ENCODE results near the gene PRAMEF1. TPM values are rescaled to one million over a fixed set of nuclear protein-coding genes. Genes with fewer than 3 reads are reported as not detected.
"Not testable (repeated sequence)": the region's sequence is repeated elsewhere in the genome, so short reads cannot be mapped to it uniquely, and the experiment has no call there.

Gene PRAMEF1
- total RNA-seq, 1 donor from 2014 or later = not detected

DNA sequence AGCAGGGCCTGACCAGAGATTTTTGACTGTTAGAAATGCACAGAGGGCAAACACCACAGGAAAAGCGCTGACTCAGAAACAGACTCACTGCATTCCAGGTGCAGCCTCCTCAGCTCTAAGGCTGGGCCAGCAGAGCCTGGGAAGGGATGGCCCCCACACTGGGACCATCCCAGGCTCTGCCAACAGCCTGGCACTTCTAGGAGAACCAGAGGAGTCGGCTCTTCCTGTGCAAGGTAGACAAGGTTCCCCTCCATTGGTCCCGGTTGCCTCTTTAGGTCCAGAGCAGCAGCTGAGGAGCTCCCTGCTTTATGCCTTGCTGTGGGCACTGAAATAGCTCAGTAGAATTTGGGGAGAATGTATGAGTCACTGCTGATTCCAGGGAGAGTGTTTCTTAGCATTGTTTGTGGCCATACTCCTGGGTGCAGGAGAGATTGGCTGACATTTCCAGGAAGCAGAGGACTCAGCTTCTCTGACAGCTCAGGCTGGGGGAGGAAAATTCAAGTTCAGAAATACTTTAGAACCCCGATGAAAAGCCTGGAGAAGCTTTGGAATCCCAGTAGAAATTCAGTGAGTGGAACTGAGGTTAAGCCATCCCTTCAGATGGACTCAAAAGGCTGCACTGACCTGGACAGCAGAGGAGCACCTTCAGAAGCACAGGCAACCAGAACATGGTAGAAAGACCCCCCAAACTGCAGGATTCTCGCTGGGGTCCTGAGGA, 19.7 kb downstream of the PRAMEF1 start:
- Mint-ChIP-seq H3K4me3 (no peak overlapping the region), H3K36me3 (ENCODE audit: low read depth) (no peaks in the 10 kb centered on the region), H3K27me3 (peaks cover 17% of the 10 kb centered on the region), H3K4me1 (no peaks in the 10 kb centered on the region), H3K27ac (no peak overlapping the region), H3K9me3 (peaks cover 3% of the 10 kb centered on the region)
- intact Hi-C loops (cut with micrococcal nuclease) = no loop called here
- ATAC-seq (ENCODE audit: low read depth) (no peak), DNase-seq (no peak)
- POLR2A ChIA-PET = no interaction called here
- TF ChIP-seq, protein P1, sequence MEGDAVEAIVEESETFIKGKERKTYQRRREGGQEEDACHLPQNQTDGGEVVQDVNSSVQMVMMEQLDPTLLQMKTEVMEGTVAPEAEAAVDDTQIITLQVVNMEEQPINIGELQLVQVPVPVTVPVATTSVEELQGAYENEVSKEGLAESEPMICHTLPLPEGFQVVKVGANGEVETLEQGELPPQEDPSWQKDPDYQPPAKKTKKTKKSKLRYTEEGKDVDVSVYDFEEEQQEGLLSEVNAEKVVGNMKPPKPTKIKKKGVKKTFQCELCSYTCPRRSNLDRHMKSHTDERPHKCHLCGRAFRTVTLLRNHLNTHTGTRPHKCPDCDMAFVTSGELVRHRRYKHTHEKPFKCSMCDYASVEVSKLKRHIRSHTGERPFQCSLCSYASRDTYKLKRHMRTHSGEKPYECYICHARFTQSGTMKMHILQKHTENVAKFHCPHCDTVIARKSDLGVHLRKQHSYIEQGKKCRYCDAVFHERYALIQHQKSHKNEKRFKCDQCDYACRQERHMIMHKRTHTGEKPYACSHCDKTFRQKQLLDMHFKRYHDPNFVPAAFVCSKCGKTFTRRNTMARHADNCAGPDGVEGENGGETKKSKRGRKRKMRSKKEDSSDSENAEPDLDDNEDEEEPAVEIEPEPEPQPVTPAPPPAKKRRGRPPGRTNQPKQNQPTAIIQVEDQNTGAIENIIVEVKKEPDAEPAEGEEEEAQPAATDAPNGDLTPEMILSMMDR (IDR thresholded peaks at IDR 0.05) = no peak
- CTCF ChIA-PET = no interaction called here

DNA sequence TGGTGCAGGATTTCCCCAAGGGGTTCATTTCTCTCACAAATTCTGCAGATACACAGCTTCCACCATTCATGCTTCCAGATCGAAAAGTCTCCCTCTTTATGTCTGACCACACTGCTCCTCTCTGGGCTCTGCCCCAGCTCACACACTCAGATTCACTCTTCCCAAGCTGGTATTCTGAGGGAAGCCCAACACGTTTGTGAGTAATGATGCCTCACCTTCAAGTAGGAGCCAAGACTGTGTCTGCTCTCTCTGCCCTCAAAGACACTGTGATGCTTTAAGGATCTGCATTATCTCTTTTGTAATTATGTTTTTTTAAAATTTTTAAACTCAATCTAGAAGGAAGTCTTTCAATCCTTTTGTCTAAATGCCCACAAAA, 20.2 kb downstream of the PRAMEF1 start:
- peaks cover 3% of the 10 kb centered on the region for H3K9me3 Mint-ChIP-seq
- no peak overlapping the region for H3K4me3 Mint-ChIP-seq
- no peaks in the 10 kb centered on the region for H3K36me3 Mint-ChIP-seq (ENCODE audit: low read depth)
- peaks cover 17% of the 10 kb centered on the region for H3K27me3 Mint-ChIP-seq
- DNase-seq (no peak), ATAC-seq (ENCODE audit: low read depth) (no peak)
- no peaks in the 10 kb centered on the region for H3K4me1 Mint-ChIP-seq
- ChIA-PET POLR2A (no interaction called here), CTCF (no interaction called here)
- intact Hi-C loops (cut with micrococcal nuclease) = no loop called here
- no peak overlapping the region for H3K27ac Mint-ChIP-seq
- TF ChIP-seq, protein P1 (IDR thresholded peaks at IDR 0.05) = no peak

DNA sequence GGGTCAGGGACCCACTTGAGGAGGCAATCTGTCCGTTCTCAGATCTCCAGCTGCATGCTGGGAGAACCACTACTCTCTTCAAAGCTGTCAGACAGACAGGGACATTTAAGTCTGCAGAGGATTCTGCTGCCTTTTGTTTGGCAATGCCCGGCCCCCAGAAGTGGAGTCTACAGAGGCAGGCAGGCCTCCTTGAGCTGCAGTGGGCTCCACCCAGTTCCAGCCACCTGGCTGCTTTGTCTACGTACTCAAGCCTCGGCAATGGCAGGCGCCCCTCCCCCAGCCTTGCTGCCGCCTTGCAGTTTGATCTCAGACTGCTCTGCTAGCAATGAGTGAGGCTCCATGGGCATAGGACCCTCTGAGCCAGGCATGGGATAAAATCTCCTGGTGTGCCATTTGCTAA, 27.9 kb downstream of the PRAMEF1 start:
- ATAC-seq (ENCODE audit: low read depth); DNase-seq; H3K4me1 Mint-ChIP-seq; H3K4me3 Mint-ChIP-seq; POLR2A ChIA-PET; H3K27me3 Mint-ChIP-seq; H3K27ac Mint-ChIP-seq; H3K9me3 Mint-ChIP-seq; CTCF ChIA-PET; intact Hi-C loops (cut with micrococcal nuclease); H3K36me3 Mint-ChIP-seq (ENCODE audit: low read depth): not testable (repeated sequence)

DNA sequence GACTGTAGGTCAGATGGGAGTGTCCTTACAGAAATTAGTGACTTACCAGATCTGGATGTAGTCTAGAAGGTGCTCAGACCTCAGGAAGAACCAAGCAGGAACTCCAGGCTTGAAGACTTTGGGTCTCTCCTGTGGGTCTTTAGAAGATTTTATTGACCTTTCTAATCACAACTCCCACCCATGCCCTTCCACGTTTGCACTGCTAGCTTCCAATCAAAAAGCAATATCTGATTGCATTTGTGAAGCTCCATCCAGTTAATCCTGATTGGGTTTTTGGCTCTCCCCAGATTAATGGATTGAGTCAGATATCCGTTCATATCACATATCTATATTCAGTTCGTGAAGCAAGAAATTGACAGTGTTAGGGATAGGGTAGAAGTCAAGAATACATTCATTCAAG, 40.1 kb downstream of the PRAMEF1 start, which contains the start of gene PRAMEF11:
TSS of gene PRAMEF11 (minus strand) at position 101 of the 400 bp plus-strand sequence. CDS start 2,621 bp downstream, outside the sequence.
- H3K9me3 Mint-ChIP-seq; ATAC-seq (ENCODE audit: low read depth); intact Hi-C loops (cut with micrococcal nuclease); H3K27me3 Mint-ChIP-seq; H3K4me3 Mint-ChIP-seq; DNase-seq; H3K27ac Mint-ChIP-seq; POLR2A ChIA-PET; H3K36me3 Mint-ChIP-seq (ENCODE audit: low read depth); H3K4me1 Mint-ChIP-seq; CTCF ChIA-PET: not testable (repeated sequence)

DNA sequence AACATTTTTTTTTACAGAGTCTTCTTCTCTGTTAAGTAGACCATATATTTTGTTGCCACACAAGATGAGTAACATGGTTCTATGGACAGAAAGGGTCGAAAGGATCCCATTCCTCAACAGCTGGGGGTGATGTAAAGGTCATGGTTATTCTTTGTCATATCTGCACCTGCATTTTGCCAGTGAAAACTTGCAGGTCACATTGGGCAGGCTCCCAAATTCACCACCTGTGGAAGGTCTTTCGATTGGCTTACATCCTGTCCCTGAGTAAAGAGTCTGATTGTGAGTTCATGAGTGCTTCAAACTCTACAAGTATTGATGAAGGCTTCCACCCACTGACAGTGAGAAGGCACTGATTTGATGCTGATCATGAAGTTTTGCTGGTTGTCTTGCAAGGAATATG, 42.1 kb downstream of the PRAMEF1 start:
- H3K27me3 Mint-ChIP-seq; H3K9me3 Mint-ChIP-seq; CTCF ChIA-PET; H3K4me1 Mint-ChIP-seq; ATAC-seq (ENCODE audit: low read depth); DNase-seq; H3K27ac Mint-ChIP-seq; H3K36me3 Mint-ChIP-seq (ENCODE audit: low read depth); H3K4me3 Mint-ChIP-seq; intact Hi-C loops (cut with micrococcal nuclease); POLR2A ChIA-PET: not testable (repeated sequence)

Other genes with a start within 250 kb of the PRAMEF1 start
- gene DHRS3, start 173.2 kb upstream of the PRAMEF1 start, total RNA-seq = 0.39 and 1.8 TPM in 2 replicates
- not detected in 2 replicates for gene AADACL4, start 147.3 kb upstream of the PRAMEF1 start, total RNA-seq
- gene AADACL3, start 75.3 kb upstream of the PRAMEF1 start, total RNA-seq = not detected in 2 replicates
- gene CFAP107, start 45.2 kb upstream of the PRAMEF1 start, total RNA-seq = not detected in 2 replicates
- gene PRAMEF12, start 17.7 kb upstream of the PRAMEF1 start, total RNA-seq = not detected in 2 replicates
- not detected in 2 replicates for gene PRAMEF11, start 40.0 kb downstream of the PRAMEF1 start, total RNA-seq
- not detected in 2 replicates for gene HNRNPCL1, start 57.3 kb downstream of the PRAMEF1 start, total RNA-seq
- not detected in 2 replicates for gene PRAMEF2, start 65.7 kb downstream of the PRAMEF1 start, total RNA-seq
- gene PRAMEF4, start 94.8 kb downstream of the PRAMEF1 start, total RNA-seq = not detected in 2 replicates
- not detected in 2 replicates for gene PRAMEF10, start 106.9 kb downstream of the PRAMEF1 start, total RNA-seq
- not detected in 2 replicates for gene PRAMEF7, start 125.2 kb downstream of the PRAMEF1 start, total RNA-seq
- not detected in 2 replicates for gene PRAMEF6, start 156.2 kb downstream of the PRAMEF1 start, total RNA-seq